GM18508 (cell line): ENCODE measurements around the gene ADAMTS6.
"Not testable (repeated sequence)": the region's sequence is repeated elsewhere in the genome, so short reads cannot be mapped to it uniquely, and the experiment has no call there.

Experiments
- ATAC-seq: cut with Tn5 transposase; IDR thresholded peaks from one replicate; pipeline ENCODE4 v1.9.1; 2021; ENCODE audit warnings: moderate number of reproducible peaks; ENCODE audit not compliant: insufficient read depth, unreplicated experiment

The ADAMTS6 gene

GRCh38 chr5:65209341-65209740 is 272.4 kb downstream of the ADAMTS6 start:
- no peak for ATAC-seq

- ATAC-seq, result no peak
Measured at GRCh38 chr5:65204966-65205365, 276.8 kb downstream of the ADAMTS6 start.

GRCh38 chr5:65203746-65204145 is 278.0 kb downstream of the ADAMTS6 start:
- no peak for ATAC-seq

GRCh38 chr5:65199993-65200675 is 281.6 kb downstream of the ADAMTS6 start:
- ATAC-seq, result no peak

- no peak for ATAC-seq
Measured at GRCh38 chr5:65198456-65199120, 283.1 kb downstream of the ADAMTS6 start.

- no peak for ATAC-seq
Measured at GRCh38 chr5:65197531-65198455, 283.9 kb downstream of the ADAMTS6 start.

- ATAC-seq, result no peak
Measured at GRCh38 chr5:65194871-65195270, 286.8 kb downstream of the ADAMTS6 start.

- ATAC-seq, result no peak
Measured at GRCh38 chr5:65192331-65192730, 289.4 kb downstream of the ADAMTS6 start.

GRCh38 chr5:65191554-65192135 is 290.1 kb downstream of the ADAMTS6 start:
- no peak for ATAC-seq

GRCh38 chr5:65190328-65191053 is 291.2 kb downstream of the ADAMTS6 start:
- ATAC-seq, result peak; percentile 78

- ATAC-seq, result no peak
Measured at GRCh38 chr5:65186646-65187227, 295.0 kb downstream of the ADAMTS6 start.

GRCh38 chr5:65185468-65185867 is 296.3 kb downstream of the ADAMTS6 start:
- ATAC-seq, result no peak

GRCh38 chr5:65184780-65185179 is 296.9 kb downstream of the ADAMTS6 start:
- no peak for ATAC-seq

GRCh38 chr5:65174231-65174630 is 307.5 kb downstream of the ADAMTS6 start:
- ATAC-seq, result not testable (repeated sequence)

- ATAC-seq, result no peak
Measured at GRCh38 chr5:65173130-65173525, 308.6 kb downstream of the ADAMTS6 start.

GRCh38 chr5:65172486-65173129 is 309.1 kb downstream of the ADAMTS6 start:
- peak; percentile 99 for ATAC-seq

GRCh38 chr5:65171645-65172044 is 310.1 kb downstream of the ADAMTS6 start:
- ATAC-seq, result no peak

GRCh38 chr5:65163698-65164097 is 318.0 kb downstream of the ADAMTS6 start:
- no peak for ATAC-seq

GRCh38 chr5:65161655-65162054 is 320.1 kb downstream of the ADAMTS6 start:
- no peak for ATAC-seq
